B cell (primary cell): ENCODE results near the gene GPC3. TPM values are rescaled to one million over a fixed set of nuclear protein-coding genes. Genes with fewer than 3 reads are reported as not detected.

Experiments used
- ATAC-seq: fragments of 200-7000 bp; cut with Tn5 transposase; one replicate; pipeline ENCODE4 v1.10.0; 2021; ENCODE audit warnings: low read depth, mild to moderate bottlenecking, moderate number of reproducible peaks, moderate library complexity
- CTCF ChIA-PET: fragments of 350-600 bp; sonication (Branson Sonifier 250); formaldehyde crosslinking; loops from one replicate; lab custom pipeline; 2021; ENCODE audit warnings: antibody characterized with exemption, inconsistent platforms; lab: Charles Lee
- POLR2A ChIA-PET: fragments of 350-600 bp; sonication (Branson Sonifier 250); formaldehyde crosslinking; loops from one replicate; lab custom pipeline; 2021; ENCODE audit warnings: antibody characterized with exemption; lab: Charles Lee
- DNase-seq: peaks from one replicate; pipeline ENCODE4 v3.0.0; 2013
- H2AFZ ChIP-seq: 2 replicates; pipeline ENCODE4 v1.6.1; 2012; ENCODE audit warnings: mild to moderate bottlenecking, low read depth, low read length; ENCODE audit not compliant: insufficient read depth, poor library complexity, severe bottlenecking
- H3K27ac ChIP-seq, 2 donors: 1 replicate in 1 of 2; 2 replicates in 1 of 2; pipeline ENCODE4 v1.5.1; 2012 to 2013; ENCODE audit warnings: low read length in 2 of 2, mild to moderate bottlenecking in 2 of 2, moderate library complexity in 1 of 2
- H3K27me3 ChIP-seq, 4 experiments: fragments of 200-600 bp in 1 of 4; sonication (generic) in 1 of 4; replicated peaks in 1 of 4; 1 replicate in 2 of 4; 2 replicates in 2 of 4; pipeline versions ENCODE4 v1.6.1 to v1.7.0; 2013 to 2016; ENCODE audit warnings: low read length in 3 of 4, mild to moderate bottlenecking in 2 of 4, mixed read lengths in 1 of 4, moderate library complexity in 1 of 4; ENCODE audit not compliant: insufficient read depth in 4 of 4, control insufficient read depth in 3 of 4; ENCODE audit errors: control extremely low read depth in 1 of 4
- H3K36me3 ChIP-seq, 2 experiments: replicated peaks in 1 of 2; 1 replicate in 1 of 2; 2 replicates in 1 of 2; pipeline versions ENCODE4 v1.6.1 to v1.7.1; 2013; ENCODE audit warnings: low read length in 1 of 2; ENCODE audit not compliant: insufficient read depth in 2 of 2, control insufficient read depth in 1 of 2; ENCODE audit errors: control extremely low read depth in 1 of 2, extremely low read depth in 1 of 2
- H3K4me1 ChIP-seq, 2 donors: fragments of 200-600 bp in 1 of 2; sonication (generic) in 1 of 2; 1 replicate in 1 of 2; 2 replicates in 1 of 2; pipeline versions ENCODE4 v1.5.1 to v1.6.1; 2013 to 2017; ENCODE audit warnings: low read length in 2 of 2; ENCODE audit not compliant: control insufficient read depth in 2 of 2, insufficient read depth in 2 of 2
- H3K4me2 ChIP-seq: replicated peaks from 2 replicates; pipeline ENCODE3; 2012; ENCODE audit warnings: mild to moderate bottlenecking, low read depth, low read length; ENCODE audit not compliant: poor library complexity, severe bottlenecking
- H3K4me3 ChIP-seq, 5 experiments: fragments of 200-600 bp in 1 of 5; sonication (generic) in 1 of 5; 1 replicate in 3 of 5; 2 replicates in 2 of 5; pipeline versions ENCODE4 v1.5.1 to v1.7.0; 2011 to 2016; ENCODE audit warnings: low read length in 4 of 5, mild to moderate bottlenecking in 4 of 5, low read depth in 2 of 5, control low read depth in 1 of 5, moderate library complexity in 1 of 5; ENCODE audit not compliant: insufficient read depth in 1 of 5; ENCODE audit errors: control extremely low read depth in 1 of 5, extremely low read depth in 1 of 5
- H3K79me2 ChIP-seq: fragments of 200-600 bp; sonication (generic); one replicate; pipeline ENCODE4 v1.6.0; 2016; ENCODE audit warnings: low read length; ENCODE audit not compliant: control insufficient read depth, insufficient read depth
- H3K9ac ChIP-seq: fragments of 200-600 bp; sonication (generic); 2 replicates; pipeline ENCODE4 v1.6.1; 2017; ENCODE audit warnings: mild to moderate bottlenecking, low read length, moderate library complexity
- H3K9me3 ChIP-seq, 3 donors: one replicate each; pipeline versions ENCODE4 v1.6.1 to v1.7.1; 2013; ENCODE audit warnings: low read length in 2 of 3; ENCODE audit not compliant: control insufficient read depth in 2 of 3, insufficient read depth in 1 of 3; ENCODE audit errors: control extremely low read depth in 1 of 3
- H4K20me1 ChIP-seq: 2 replicates; pipeline ENCODE4 v1.6.0; 2012; ENCODE audit warnings: mild to moderate bottlenecking, low read length; ENCODE audit not compliant: insufficient read depth, control insufficient read depth, poor library complexity, severe bottlenecking
- H3K27ac Mint-ChIP-seq: one replicate; pipeline ENCODE4 v1.8.0; 2021; ENCODE audit warnings: mixed read lengths
- H3K27me3 Mint-ChIP-seq: one replicate; pipeline ENCODE4 v1.8.0; 2021; ENCODE audit warnings: mixed read lengths
- H3K4me1 Mint-ChIP-seq: one replicate; pipeline ENCODE4 v1.8.0; 2021; ENCODE audit warnings: mixed read lengths
- H3K4me3 Mint-ChIP-seq: one replicate; pipeline ENCODE4 v1.8.0; 2021; ENCODE audit warnings: mixed read lengths
- H3K9me3 Mint-ChIP-seq: one replicate; pipeline ENCODE4 v1.8.0; 2022; ENCODE audit warnings: mixed read lengths; ENCODE audit not compliant: insufficient read depth
- CTCF ChIP-seq: fragments of 200-600 bp; IDR thresholded peaks from one replicate; pipeline ENCODE4 v1.8.0; 2022; ENCODE audit warnings: antibody characterized with exemption, mild to moderate bottlenecking
- EZH2 ChIP-seq: IDR thresholded peaks from 2 replicates; pipeline ENCODE4 v1.6.1; 2012; ENCODE audit warnings: borderline replicate concordance, low read depth, mild to moderate bottlenecking, moderate library complexity, low read length; ENCODE audit not compliant: insufficient read depth, poor library complexity, severe bottlenecking
- WGBS: methylation state at CpG from one replicate; pipeline ENCODE4 v1.1.5; 2013; ENCODE audit warnings: missing lambda C conversion rate; ENCODE audit not compliant: insufficient coverage; 5-methylcytosine and 5-hydroxymethylcytosine counted together
- intact Hi-C: fragments of 100-400 bp; cut with micrococcal nuclease; formaldehyde crosslinking; loops from one replicate; pipeline ENCODE4 v1.10.0; 2022
- polyA plus RNA-seq: library from polyadenylated mRNA; depleted of rRNA; stranded (reverse); fragments of >200 nt; gene quantifications from 2 replicates; pipeline ENCODE4 v1.2.3, GENCODE V29; 2012
- total RNA-seq, 2 donors: library from RNA; stranded (reverse); fragments of 120-200 nt in 1 of 2; gene quantifications; 1 replicate in 1 of 2; 2 replicates in 1 of 2; pipeline versions ENCODE4 v1.2.3 to v1.2.4, GENCODE V29; 2013 to 2022

The GPC3 gene
- total and polyA plus RNA-seq, 2 donors (not counting 1 experiment from before 2014, with no cell fraction given), result not detected

- no peak overlapping the region for H3K27ac Mint-ChIP-seq
- ATAC-seq (no peak), DNase-seq (no peak)
- no peaks in the 10 kb centered on the region for H3K4me1 Mint-ChIP-seq
- Histone ChIP-seq H2AFZ (no peak overlapping the region), H3K27me3 (no peaks in the 10 kb centered on the region), H3K79me2 (no peaks in the 10 kb centered on the region), H3K9me3 (no peaks in the 10 kb centered on the region), H3K4me1 (no peaks in the 10 kb centered on the region), H3K27ac (no peak overlapping the region), H3K4me2 (no peak overlapping the region), H3K4me3 (no peak overlapping the region), H3K9ac (no peak overlapping the region), H4K20me1 (no peaks in the 10 kb centered on the region), H3K36me3 (no peaks in the 10 kb centered on the region)
- CTCF ChIA-PET, result no interaction called here
- H3K27me3 Mint-ChIP-seq, result no peaks in the 10 kb centered on the region
- no peak for TF ChIP-seq EZH2
- no peak for TF ChIP-seq CTCF
- POLR2A ChIA-PET, result no interaction called here
- no peaks in the 10 kb centered on the region for H3K9me3 Mint-ChIP-seq
- no peak overlapping the region for H3K4me3 Mint-ChIP-seq
- WGBS, result no CpG with 5 or more reads among the region's 1 CpG
- intact Hi-C loops, result no loop called here
These were observed 335.2 kb downstream of the GPC3 start for GRCh38 chrX:133650239-133650638.

- Histone ChIP-seq H4K20me1 (no peaks in the 10 kb centered on the region), H3K4me2 (no peak overlapping the region), H3K27me3 (no peaks in the 10 kb centered on the region), H3K4me1 (no peaks in the 10 kb centered on the region), H3K79me2 (no peaks in the 10 kb centered on the region), H2AFZ (no peak overlapping the region), H3K9me3 (no peaks in the 10 kb centered on the region), H3K9ac (no peak overlapping the region), H3K4me3 (no peak overlapping the region), H3K27ac (no peak overlapping the region), H3K36me3 (no peaks in the 10 kb centered on the region)
- no peak for DNase-seq
- CTCF ChIA-PET, result no interaction called here
- no peaks in the 10 kb centered on the region for H3K4me1 Mint-ChIP-seq
- WGBS, result no CpG with 5 or more reads among the region's 1 CpG
- POLR2A ChIA-PET, result no interaction called here
- ATAC-seq, result no peak
- no peaks in the 10 kb centered on the region for H3K27me3 Mint-ChIP-seq
- intact Hi-C loops, result no loop called here
- no peak overlapping the region for H3K4me3 Mint-ChIP-seq
- TF ChIP-seq EZH2, result no peak
- H3K9me3 Mint-ChIP-seq, result no peaks in the 10 kb centered on the region
- no peak overlapping the region for H3K27ac Mint-ChIP-seq
These were observed 335.7 kb downstream of the GPC3 start for GRCh38 chrX:133649651-133650050.
